HG02678 (cell line): ENCODE data around the gene PTPRQ.
"Not testable (repeated sequence)": the region's sequence is repeated elsewhere in the genome, so short reads cannot be mapped to it uniquely, and the experiment has no call there.

Source experiments
- ATAC-seq: cut with Tn5 transposase; IDR thresholded peaks from one replicate; pipeline ENCODE4 v1.9.1; 2021; ENCODE audit warnings: mild to moderate bottlenecking, moderate library complexity; ENCODE audit not compliant: unreplicated experiment

PTPRQ gene

DNA sequence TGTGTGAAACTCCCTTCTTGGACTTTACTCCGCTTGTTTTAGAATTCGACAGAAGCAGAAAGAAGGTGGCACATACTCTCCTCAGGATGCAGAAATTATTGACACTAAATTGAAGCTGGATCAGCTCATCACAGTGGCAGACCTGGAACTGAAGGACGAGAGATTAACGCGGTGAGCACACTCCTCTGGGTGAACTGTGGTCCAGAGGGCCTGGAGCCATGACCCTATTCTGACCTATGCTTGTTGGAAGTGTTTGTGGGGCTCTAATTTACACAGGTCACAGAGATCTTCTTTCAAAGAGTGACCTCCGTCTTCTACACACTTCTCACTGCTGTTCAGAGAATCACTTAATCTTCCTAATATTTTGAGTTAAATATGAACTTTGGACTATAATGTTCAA, 190.9 kb downstream of the PTPRQ start:
- no peak for ATAC-seq

DNA sequence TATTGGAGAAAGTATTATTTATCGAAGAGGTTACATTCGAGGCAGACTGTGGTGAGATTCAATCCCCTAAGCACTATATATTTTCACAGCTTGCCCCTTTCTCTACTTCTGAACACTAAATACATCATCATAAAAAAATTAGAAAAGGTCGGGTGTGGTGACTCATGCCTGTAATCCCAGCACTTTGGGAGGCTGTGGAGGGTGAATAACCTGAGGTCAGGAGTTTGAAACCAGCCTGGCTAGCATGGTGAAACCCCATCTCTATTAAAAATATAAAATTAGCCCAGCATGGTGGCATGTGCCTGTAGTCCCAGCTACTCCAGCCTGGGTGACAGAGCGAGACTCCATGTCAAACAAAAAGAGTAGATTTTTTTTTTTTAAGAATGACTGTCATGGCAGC, 192.8 kb downstream of the PTPRQ start:
- no peak for ATAC-seq

DNA sequence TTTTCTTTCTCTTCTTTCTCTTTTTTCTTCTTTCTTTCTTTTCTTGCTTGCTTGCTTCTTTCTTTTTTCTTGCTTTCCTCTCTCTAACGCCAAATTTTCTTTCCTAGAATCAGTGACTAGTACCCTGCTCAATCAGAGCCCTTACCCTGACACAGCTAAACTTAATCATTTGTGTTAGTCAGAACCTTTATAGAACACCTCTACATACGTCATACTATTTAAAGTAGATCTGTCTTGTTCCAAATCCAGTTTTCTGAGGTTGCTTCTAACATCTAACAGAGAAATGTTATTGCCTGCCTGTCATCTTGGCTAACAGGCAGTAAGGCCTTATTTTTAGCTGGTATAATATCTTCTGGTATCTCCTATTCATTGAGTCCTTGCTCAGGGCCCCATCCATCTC, 197.9 kb downstream of the PTPRQ start:
- ATAC-seq: no peak

DNA sequence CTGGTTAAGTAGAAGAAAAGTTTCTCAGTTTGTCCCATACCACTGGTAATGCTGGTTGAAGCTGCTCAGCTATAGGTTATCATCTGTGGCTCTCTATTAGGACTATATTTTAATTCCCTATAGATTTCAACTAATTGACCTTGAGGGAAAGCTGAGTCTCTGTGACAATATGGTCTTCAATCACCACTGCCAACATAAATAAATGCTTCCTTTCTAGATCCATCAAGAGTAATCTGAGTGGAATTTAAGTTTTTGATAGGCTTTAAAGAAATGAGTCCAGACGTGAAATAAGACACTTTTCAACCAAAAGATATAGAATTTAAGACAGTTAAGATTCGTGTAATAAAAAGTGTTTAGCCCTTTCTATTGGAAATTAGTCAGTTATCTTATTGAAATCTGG, 199.9 kb downstream of the PTPRQ start:
- no peak for ATAC-seq

DNA sequence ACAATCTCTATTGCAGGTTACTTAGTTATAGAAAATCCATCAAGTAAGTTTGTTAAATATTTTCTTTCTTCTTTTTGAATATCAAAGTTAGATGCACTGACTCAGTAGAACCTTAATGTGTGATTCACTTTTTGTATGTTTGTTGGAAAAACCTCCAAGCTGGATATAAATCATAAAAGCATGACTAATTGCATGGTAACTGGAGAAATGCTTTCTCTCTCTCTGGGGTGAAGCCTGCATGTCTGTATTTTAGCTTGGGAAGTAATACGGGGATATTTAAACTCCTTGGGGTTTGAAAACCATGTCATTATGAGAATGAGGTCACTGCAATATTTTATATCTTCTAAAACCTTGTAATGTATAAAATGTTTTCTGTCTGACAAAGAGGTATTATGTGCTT, 204.8 kb downstream of the PTPRQ start:
- no peak for ATAC-seq

DNA sequence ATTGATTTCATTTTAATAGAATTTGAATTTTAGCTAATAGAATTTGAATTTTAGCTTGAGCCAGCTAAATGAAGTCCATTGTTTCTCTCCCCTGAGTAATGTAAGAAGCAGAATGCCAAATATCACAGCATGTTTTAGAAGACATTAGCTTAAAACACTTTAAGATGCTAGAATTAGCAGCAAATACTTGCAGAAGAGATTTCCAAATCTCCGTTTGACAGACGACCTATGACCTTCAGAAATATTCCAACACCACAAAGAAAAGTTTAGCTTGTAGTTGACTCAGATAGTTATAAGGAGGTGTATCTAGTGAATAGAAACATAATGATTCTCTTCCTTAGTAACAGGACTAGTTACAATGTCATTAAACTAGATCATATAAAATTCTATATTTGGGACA, 211.7 kb downstream of the PTPRQ start:
- no peak for ATAC-seq

DNA sequence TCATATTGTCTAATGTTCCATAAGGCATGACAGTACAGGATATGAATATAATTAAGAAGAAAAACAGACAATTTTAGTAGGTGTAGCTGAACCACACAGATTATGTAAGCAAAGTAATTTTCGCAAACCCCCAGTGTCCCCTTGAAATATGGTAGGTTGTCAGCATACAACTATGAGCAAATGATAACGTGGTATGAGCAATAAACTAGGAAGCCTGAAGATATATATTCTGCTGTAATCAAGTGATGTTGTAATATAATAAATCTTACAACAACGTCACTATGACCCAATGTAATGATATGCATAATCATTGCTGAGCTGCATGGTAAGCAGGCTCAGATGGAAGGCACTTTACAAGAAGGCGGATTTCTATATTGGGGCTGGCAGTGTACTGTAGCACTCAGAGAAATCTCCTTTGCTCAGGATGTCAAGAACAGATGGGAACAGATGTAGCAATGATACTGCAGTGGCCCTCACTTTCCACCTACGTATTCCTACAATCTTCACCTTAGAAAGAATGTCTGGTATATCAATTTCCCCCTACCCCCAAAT, 215.6 kb downstream of the PTPRQ start:
- no peak for ATAC-seq

DNA sequence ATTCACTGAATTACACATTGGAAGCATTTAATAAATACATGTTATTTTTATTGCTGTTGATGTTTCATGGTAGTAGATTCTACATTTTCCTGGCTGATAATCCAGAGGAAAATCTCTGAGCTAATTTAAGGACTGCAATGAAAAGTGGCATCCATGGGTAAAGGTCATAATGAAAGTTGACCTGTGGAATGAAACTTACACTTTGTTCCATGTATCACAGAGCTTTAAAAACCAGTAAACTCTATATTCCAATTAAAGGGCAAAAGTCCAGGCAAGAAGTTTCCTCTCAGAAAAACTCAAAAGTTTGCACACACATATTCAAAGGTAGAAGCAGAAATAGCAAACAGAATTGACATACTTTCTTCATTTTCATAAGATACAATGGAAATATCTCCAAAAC, 218.6 kb downstream of the PTPRQ start:
- ATAC-seq: no peak

DNA sequence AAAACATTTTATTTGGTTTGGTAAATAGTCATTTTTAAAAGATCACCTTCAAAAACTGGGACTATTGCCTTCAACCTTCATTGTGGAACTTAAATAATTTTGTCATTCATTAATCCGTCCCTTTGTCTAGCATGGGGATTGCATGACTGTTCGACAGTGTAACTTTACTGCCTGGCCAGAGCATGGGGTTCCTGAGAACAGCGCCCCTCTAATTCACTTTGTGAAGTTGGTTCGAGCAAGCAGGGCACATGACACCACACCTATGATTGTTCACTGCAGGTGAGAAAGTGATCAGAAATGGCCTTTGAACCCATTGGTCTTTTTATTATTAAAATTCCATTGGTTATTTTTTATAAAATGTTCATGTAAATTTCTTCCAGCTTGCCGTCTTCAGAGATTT, 226.2 kb downstream of the PTPRQ start:
- ATAC-seq: no peak

DNA sequence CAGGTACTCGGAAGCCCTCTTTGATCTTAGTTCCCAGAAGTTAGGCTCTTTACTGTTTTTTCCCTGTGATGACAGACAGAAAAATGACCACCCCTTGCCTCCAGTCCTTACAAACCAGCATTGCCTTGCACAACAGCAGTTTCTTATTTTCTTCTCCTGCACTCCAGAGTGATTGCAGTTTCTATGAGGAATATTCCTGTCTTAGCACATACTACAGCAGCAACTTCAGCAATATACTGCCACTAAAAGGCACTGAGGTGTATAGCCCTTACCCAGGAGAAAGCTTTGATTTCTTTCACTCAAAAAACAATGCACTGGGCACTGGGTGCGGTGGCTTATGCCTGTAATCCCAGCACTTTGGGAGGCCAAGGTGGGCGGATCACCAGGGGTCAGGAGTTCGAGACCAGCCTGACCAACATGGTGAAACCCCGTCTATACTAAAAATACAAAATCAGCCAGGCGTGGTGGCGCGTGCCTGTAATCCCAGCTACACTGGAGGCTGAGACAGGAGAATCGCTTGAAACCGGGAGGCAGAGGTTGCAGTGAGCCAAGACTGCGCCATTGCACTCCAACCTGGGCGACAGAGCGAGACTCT, 232.1 kb downstream of the PTPRQ start:
- not testable (repeated sequence) for ATAC-seq

DNA sequence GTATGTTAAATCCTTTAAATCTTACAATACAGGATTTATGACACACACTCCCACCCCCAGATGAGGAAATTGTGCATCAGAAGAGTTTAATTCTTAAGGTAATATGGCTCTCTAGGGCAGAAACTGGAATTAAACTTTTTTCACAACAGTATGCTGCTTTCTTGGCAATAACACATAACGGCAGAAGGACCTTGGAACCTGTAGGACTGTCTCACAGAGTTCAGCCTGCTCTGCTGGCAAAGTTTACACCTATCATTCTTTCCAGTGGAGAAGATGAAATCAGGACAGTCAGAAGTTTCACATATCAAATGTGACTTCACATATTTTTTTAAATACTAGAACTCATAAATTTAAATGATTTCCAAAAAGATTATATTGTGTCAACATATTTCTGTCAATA, 232.8 kb downstream of the PTPRQ start:
- no peak for ATAC-seq

DNA sequence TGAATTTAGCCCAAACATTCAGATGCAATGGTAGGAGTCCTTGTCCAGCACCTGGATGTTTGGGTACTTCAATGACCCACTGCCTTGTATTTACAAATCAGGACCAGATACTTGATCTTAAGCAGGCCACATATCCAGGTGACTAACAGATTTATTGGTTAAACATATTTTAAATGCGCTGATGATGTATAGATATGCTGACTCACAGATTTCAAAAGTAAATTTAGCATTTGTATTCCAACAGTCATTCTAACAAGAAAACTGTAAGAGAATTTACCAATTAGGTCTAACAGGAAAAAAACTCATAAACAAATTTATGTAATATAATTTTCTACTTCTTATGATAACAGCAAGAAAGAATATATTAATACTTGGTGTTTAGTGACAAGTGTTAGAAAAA, 234.0 kb downstream of the PTPRQ start:
- no peak for ATAC-seq

DNA sequence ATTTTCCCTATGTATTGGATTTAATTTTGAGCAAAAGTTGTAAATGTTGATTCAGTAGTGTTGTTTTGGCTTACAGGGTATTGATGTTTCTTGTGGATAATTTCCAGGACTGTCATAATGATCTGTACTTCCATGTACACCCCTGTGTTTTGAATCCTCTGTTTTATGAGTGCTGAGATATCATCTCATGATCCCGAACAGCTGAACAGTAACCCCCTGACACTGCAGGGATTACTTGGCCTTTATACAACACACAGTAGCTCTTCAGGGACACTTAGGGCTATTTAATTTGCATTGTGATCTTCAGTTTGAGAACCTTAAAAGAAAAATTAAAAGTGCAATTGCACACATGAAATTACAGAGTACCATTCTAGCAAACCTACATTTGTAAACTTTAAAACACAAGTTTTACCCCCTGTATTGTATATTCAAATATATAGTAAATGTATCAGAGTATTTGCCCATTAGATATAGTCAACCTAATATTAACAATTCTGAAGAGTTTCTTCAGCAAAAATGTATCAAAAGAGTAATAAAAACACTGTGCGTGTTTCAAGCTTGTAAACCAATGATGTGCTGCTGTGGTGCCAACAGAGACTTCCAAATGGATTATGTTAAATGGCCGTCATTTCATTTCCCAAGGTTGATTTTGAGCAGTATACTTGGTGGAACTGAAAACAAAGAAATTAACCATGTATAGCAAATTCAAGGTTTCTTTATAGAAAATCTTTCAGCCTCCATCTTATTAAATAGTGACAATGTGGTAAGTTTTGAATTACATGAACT, 235.5 kb downstream of the PTPRQ start:
- ATAC-seq: no peak

DNA sequence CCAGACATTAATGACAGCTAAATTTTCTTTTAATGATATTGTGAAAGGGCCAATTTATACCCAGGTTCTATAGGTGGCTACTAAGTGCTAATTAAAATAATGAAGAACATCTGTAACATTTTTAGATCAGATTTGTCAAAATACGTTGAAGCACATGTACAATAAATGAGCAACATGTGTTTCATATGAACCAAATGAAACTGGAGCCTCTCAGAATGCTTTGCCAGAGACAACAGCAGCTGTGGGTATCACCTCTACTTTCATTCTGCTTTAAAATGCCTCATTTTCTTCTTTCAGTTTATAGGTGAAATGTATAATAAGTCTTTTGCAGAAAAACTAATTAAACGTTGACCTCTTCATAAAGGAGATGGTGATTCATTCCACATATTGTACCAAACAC, 237.3 kb downstream of the PTPRQ start:
- no peak for ATAC-seq

DNA sequence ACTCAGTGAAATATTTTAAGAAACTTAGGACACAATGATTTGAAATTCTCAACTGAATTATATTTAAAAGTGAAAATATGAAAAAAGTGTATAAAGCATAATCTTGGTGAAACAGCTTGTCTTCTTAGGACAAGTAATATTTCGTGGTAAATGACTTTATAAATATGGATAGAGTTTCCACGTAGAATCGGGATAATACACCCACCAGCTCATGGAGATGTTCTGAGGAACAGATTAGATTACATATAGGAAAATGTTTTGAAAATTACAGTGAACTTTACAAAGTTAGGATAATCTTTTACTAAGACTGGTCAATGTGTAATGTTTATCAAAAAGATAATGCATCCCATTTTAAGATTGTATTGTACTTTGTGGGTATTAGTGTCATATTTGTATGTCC, 237.8 kb downstream of the PTPRQ start:
- ATAC-seq: no peak

DNA sequence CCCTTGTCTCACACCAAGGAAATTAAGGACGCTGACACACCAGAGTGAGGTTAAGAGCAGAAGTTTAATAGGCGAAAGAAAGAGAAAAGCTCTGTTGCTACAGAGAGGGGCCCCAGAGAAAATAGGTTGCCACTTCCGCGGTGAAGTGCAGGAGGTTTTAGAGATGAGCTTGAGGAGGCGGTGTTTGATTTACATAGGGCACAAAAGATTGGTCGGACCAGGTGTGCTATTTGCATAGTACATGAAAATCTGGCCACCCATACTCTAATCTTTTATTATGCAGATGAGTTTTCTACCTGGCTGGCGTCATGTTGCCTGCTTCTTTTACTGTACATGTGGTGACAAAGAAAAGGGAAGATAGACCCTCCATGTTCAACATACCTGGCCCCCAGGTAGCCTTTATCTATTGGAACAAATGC, 240.1 kb downstream of the PTPRQ start:
- ATAC-seq: no peak

DNA sequence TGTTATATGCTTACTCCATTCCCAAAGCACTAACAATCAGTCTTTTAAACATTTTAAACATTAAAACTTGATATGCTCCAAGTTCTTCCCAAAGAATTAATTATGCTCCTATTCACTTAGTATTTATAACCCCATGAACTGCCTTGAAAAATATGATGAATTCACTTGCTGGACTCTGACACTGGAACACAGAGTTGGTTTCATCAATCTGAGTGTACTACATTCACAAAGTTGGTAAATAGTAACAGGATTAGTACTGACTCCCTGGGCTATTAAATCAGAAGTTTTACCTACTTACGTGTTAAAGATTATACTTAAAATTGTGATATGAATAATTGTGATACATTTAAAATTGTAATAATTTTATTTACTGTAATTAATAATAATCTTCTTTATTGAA, 246.1 kb downstream of the PTPRQ start:
- ATAC-seq: no peak

DNA sequence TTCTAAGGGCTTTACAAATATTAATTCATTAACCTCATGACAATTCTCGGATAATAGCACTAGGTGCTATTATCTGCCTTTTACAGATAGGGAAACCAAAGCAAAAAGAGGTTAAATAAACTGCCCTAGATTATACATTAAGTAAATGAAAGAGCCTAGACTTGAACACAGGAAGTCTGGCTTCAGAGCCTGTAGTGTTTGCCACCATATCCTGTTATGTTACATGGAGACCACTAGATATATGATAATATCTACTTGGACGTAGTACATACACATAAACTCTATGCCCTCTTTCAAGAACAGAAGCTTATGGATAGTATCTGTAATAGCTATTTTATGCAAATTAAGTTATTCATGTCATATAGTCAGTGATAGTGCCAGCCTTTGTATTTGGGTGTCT, 246.5 kb downstream of the PTPRQ start:
- no peak for ATAC-seq

DNA sequence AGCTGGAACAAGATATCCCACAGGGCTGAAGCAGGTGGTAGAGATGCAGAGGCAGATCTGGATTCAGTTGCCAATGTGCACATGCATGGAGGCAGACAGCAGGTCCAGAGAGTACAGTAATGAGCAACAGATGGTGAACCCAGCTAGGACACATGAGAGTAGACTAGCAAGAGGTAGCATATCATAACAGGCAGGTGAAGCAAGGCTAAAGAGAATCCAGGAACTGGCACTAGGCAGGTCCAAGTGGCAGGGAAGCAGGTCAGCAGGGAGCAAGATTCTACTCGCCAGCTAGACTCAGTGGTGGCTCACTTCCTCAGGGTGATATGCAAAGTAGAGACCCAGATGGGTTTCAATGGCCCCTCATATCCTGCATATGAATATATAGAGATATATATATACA, 248.1 kb downstream of the PTPRQ start:
- ATAC-seq: no peak

DNA sequence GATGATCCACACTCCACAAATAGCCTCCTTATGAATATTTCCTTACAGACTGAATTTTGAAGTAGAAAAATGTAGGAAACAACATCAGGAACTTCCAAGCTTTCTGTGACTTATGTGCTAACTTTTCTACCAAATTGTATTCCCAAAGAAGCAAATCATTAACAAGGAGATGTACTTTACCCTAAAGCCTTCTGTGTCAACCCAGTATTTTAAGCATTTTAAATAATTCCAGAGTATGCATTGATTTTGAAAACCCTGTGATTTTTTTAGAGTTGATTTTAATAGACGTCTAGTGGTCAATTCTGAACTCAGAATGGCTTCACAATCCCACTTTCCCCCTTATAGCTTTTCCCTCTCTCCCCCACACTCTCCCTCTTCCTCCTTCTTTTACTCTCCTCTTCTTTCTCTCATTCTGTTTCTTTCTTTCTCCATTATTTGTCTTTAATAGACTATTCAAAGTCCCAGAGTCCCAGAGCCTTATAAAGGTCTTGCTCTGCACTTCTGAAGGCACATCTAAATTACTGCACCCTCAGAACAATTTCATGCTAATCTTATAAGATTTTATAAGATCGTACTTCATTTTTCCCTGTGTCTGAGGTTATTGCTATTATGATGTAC, 253.3 kb downstream of the PTPRQ start:
- no peak for ATAC-seq

DNA sequence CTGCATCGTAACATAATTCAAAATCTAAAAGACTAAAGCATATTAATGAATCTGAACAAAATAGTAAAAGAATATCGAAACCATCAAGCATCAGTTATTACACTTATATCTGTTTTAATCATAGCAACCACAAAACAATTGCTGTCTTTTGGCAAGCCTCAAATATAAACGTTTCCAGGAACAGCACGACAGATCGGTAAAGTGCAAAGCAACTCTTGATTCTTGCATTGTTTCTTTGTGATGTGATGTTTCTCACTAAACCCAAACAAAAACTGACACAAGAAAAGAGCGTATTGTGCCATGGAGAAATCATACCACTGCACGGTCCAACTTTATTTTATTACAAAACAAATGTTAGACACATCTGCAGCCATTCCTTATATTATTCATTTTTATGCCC, 254.2 kb downstream of the PTPRQ start:
- ATAC-seq: no peak
